Upper lobe of right lung (tissue), 1 donor: Measurements from ENCODE around the gene PIP4K2B. TPM values are rescaled to one million over a fixed set of nuclear protein-coding genes. Genes with fewer than 3 reads are reported as not detected.

ENCODE experiments used
- ATAC-seq: fragments of 200-7000 bp; cut with Tn5 transposase; one replicate; pipeline ENCODE4 v1.9.1; 2020; ENCODE audit warnings: mild to moderate bottlenecking, moderate library complexity
- DNase-seq: peaks from one replicate; pipeline ENCODE4 v3.0.0-alpha.2; 2020
- H3K27ac ChIP-seq: fragments of 200-600 bp; one replicate; pipeline ENCODE4 v1.8.0; 2022
- H3K27me3 ChIP-seq: fragments of 200-600 bp; one replicate; pipeline ENCODE4 v1.8.0; 2022; ENCODE audit warnings: mild to moderate bottlenecking
- H3K36me3 ChIP-seq: fragments of 200-600 bp; one replicate; pipeline ENCODE4 v1.8.0; 2022
- H3K4me1 ChIP-seq: fragments of 200-600 bp; one replicate; pipeline ENCODE4 v1.8.0; 2022
- H3K4me3 ChIP-seq: fragments of 200-600 bp; one replicate; pipeline ENCODE4 v1.8.0; 2022; ENCODE audit warnings: mild to moderate bottlenecking
- H3K9me3 ChIP-seq: fragments of 200-600 bp; one replicate; pipeline ENCODE4 v1.8.0; 2022
- CTCF ChIP-seq: fragments of 200-600 bp; IDR thresholded peaks from one replicate; pipeline ENCODE4 v1.8.0; 2022; ENCODE audit warnings: antibody characterized with exemption
- intact Hi-C: fragments of 100-400 bp; cut with DNase I; formaldehyde crosslinking; loops from one replicate; pipeline ENCODE4 v1.11.0; 2022
- total RNA-seq: library from RNA; stranded (reverse); fragmentation: NEBNext Ultra II Directional; extraction: Animal tissue kit (Norgen Biotek cat#: 25700); gene quantifications from one replicate; pipeline ENCODE4 v1.2.1, GENCODE V29; 2021
- donor health status: DM: no; HTN: yes; CAD: no; lungs with severe emphysema.

PIP4K2B gene
- total RNA-seq, 1 donor from 2014 or later: 50.5 TPM

GRCh38 chr17:38746004-38746848 lies 53.1 kb downstream of the PIP4K2B start:
- no peaks in the 10 kb centered on the region for H3K27me3 ChIP-seq
- H3K4me3 ChIP-seq: peak overlapping the region; percentile 96
- H3K27ac ChIP-seq: no peak overlapping the region
- no peaks in the 10 kb centered on the region for H3K36me3 ChIP-seq
- ATAC-seq (no peak), DNase-seq (no peak)
- peaks cover 59% of the 10 kb centered on the region for H3K4me1 ChIP-seq
- no peaks in the 10 kb centered on the region for H3K9me3 ChIP-seq
- TF ChIP-seq CTCF: no peak
- intact Hi-C loops: no loop called here

GRCh38 chr17:38745545-38745944 lies 53.8 kb downstream of the PIP4K2B start:
- Histone ChIP-seq H3K4me3 (no peak overlapping the region), H3K36me3 (no peaks in the 10 kb centered on the region), H3K27ac (no peak overlapping the region), H3K4me1 (peaks cover 52% of the 10 kb centered on the region), H3K9me3 (no peaks in the 10 kb centered on the region), H3K27me3 (no peaks in the 10 kb centered on the region)
- DNase-seq (no peak), ATAC-seq (no peak)
- TF ChIP-seq CTCF: no peak
- intact Hi-C loops: no loop called here

GRCh38 chr17:38743556-38744171 lies 55.7 kb downstream of the PIP4K2B start:
- Histone ChIP-seq H3K36me3 (peaks cover 6% of the 10 kb centered on the region), H3K9me3 (no peaks in the 10 kb centered on the region), H3K4me1 (peaks cover 40% of the 10 kb centered on the region), H3K27me3 (no peaks in the 10 kb centered on the region), H3K4me3 (no peak overlapping the region), H3K27ac (no peak overlapping the region)
- ATAC-seq (peak; percentile 21), DNase-seq (peak; percentile 72)
- intact Hi-C loops: no loop called here
- no peak for TF ChIP-seq CTCF

GRCh38 chr17:38742411-38743308 lies 56.7 kb downstream of the PIP4K2B start:
- Histone ChIP-seq H3K9me3 (no peaks in the 10 kb centered on the region), H3K27ac (peak overlapping the region; percentile 85), H3K36me3 (peaks cover 14% of the 10 kb centered on the region), H3K4me1 (peaks cover 40% of the 10 kb centered on the region), H3K4me3 (no peak overlapping the region), H3K27me3 (no peaks in the 10 kb centered on the region)
- intact Hi-C loops: no loop called here
- no peak for DNase-seq
- TF ChIP-seq CTCF: no peak
- peak; percentile 19 for ATAC-seq

- Histone ChIP-seq H3K27ac (peak overlapping the region; percentile 85), H3K27me3 (no peaks in the 10 kb centered on the region), H3K36me3 (peaks cover 14% of the 10 kb centered on the region), H3K4me1 (peaks cover 38% of the 10 kb centered on the region), H3K9me3 (no peaks in the 10 kb centered on the region), H3K4me3 (no peak overlapping the region)
- intact Hi-C loops: no loop called here
- TF ChIP-seq CTCF: no peak
- DNase-seq (peak; percentile 79), ATAC-seq (peak; percentile 68)
Observed at GRCh38 chr17:38741921-38742410, 57.4 kb downstream of the PIP4K2B start.
